ENCODE results near the gene CELSR1.
"Not testable (repeated sequence)": the region's sequence is repeated elsewhere in the genome, so short reads cannot be mapped to it uniquely, and the experiment has no call there.

Gene CELSR1

DNA sequence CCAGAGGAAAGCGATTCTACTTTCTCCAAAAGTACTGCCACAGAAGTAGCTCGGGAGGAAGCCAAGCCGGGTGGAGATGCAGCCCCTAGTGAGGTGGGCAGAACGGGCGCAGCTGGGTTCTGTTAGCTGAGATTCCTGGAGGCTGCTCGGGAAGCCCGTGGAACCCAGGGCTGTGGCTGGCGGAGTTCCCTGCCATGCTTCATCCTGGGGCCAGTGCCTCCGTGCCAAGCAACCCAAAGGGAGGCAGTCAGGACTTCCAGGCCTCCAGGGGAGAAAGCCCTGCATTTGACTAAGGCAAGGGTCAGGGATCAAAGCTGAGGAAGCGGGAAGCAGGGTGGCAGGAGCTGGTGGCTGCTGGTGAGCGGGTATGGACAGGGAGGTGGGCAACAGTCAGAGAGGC lies 208.6 kb downstream of the CELSR1 start:
- DNase-seq (ENCODE audit: low read depth, low spot score) = no peak

DNA sequence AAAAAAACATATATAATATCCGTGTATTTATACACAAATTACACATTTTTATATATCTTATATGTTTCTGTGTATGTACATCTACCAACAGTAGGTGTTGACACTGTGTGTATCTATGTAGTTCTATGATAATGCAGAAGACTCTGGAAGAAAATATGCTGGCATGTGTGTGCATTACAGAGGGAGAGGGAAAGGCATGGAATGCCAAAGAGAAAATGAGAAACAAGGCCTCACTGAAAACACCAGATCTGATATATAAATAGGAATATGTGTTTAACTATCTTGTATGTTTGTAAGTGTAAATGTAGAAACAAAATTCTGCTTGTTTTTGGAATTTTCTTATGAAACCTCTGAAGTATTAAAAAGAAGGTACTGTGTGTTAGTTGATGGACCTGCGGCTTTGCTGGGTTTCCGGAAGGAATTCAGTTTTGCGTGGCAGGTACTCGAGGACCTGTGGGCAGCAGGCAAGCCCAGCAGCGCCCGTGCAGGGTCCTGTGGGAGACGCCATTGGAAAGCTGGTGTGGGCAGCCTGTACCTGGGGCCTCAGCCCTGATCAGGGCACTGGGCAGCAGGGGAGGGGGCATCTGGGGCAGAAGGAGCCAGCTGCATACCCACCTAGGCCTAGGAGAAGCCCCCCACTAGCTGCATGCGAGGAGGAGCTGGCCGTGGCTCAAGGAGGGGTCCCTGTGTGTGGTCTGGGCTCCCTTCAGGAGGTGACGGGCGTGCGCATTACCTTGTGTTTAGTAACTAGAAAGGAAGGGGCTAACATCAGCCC lies 209.5 kb downstream of the CELSR1 start:
- DNase-seq (ENCODE audit: low read depth, low spot score) = no peak

DNA sequence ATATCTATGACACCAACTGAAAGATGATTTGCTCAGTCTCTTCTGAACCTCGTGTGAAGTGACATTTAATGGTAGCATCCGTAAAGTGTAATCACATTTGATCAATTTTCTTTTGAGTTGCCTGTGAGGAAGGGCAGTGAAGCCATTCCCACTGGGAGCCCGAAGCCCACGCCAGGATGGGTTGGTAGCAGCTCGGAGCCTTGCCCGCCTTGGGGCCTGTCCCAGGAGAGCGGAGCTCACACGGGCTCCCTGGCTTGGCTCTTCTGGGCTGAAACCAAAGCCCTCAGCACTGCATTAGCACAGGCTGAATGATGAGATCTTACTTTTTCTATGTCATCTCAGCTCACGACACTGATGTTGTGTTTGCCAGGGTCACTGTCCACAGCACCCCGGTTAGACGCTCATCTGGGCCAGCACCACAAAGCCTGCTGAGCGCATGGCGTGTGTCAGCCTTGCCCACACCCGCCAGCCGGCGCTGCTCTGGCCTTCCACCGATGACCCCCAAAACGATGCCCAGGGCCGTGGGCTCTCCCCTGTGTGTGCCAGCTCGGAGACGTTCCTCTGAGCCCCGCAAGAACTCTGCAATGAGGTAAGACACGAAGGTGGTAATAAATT lies 211.2 kb downstream of the CELSR1 start:
- DNase-seq (ENCODE audit: low read depth, low spot score) = no peak

DNA sequence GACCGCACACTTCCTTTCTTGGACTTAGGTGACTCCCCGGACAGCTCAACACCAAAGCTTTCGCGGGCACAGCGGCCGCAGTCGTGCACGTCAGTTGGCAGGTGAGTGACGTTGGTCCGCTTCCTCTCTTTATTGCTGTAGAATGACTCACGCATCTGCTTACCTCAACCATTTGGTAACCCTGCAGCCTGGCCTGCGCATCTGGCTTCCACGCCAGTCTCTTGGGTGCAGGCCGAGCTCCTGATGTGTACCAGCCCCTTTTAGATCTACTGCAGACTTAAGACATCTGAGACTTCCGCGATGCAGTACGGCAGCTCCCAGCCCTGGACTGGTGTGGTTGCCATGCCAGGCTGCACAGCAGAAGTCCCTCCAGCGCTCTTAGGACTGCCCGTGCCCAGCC lies 214.3 kb downstream of the CELSR1 start:
- DNase-seq (ENCODE audit: low read depth, low spot score) = no peak

DNA sequence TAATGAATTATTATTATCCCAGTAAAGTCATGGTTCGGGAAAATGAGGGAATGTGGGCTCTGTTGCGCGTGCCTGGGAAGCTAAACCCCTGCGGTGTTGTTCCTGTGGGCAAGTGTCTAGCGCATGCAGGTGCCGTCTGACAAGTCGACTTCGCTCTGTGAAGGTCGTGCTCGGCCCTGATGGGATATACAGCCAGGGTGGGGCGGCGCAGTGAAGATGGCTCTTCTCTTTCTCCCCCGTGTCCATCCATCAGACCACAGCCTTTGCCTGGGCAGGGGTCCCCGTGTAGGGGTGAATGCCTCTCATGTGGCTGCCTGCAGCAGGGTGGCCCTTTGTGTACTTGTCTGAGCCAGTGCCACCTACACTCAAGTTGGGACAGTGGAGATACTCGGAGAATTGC lies 214.7 kb downstream of the CELSR1 start:
- no peak for DNase-seq (ENCODE audit: low read depth, low spot score)

DNA sequence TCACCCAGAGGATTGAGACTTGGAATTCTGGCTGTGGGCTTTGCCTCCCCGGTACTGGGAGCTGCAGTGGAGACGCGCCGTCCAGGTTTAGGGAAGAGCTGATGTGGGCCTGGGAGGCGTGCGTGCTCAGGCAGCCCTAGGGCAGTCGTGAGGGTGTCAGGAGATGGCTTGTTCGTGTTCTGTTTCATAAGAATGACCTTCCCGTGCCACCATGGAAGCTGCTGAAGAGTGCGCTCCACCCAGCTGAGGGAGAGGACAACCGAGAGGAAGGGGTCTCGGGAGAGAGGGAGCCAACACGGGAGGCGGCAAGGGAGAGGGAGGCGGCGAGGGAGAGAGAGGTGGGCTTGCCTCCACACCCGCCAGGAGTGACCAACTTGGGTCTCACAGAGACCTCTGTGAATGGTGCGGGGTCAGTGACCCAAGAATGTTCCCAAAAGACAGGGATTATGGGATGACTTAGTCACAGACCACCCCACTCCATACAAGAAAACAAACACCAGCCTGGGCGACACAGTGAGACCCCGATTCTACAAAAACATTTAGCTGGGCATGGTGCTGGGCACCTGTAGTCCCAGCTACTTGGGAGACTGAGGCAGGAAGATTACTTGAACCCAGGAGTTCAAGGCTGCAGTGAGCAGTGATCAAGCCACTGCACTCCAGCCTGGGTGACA lies 216.6 kb downstream of the CELSR1 start:
- no peak for DNase-seq (ENCODE audit: low read depth, low spot score)

DNA sequence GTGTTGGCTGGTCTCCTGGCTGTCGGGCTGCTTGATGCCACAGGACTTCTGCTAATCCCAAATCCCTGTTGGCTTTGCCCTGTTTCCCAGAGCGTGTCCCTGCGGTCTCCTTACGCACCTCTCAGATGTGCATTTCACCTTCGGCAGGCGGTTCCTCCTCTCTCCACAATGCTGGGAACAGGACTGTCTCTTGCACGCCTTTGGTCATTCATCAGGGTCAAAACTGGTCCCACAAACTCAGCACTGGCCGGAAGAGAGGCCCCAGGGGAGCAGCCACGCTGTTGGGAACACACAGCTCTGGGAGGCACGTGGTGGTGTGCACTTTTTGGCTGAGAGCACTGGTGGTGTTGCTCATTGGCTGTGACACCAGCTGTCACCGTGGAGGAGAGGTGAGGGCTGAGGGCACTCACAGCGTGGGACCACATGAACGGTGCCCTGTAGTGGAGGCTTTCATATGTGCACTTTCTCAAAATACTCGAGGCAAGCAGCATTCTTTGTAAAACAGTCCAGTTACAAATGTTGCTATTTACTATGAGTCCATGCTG lies 217.2 kb downstream of the CELSR1 start:
- no peak for DNase-seq (ENCODE audit: low read depth, low spot score)

DNA sequence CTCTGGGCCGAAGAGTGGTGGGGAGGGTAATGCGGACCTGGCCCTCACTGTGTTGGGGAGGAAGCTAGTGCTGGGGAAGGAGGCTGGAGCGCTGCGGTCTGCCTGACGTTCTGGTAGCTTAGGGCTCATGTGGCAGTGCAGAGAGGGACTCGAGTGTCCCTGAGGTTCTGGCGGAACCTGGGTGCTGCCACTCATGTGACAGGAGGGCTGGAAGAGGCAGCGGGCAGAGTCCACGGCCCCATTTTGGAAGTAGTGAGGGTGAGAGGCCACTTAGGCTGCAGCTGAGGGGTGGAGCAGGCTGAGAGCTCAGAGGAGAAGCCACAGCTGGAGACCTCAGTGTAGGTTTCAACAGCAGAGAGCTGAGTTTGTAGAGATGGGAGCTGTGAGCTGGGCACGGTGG lies 218.1 kb downstream of the CELSR1 start:
- no peak for DNase-seq (ENCODE audit: low read depth, low spot score)

DNA sequence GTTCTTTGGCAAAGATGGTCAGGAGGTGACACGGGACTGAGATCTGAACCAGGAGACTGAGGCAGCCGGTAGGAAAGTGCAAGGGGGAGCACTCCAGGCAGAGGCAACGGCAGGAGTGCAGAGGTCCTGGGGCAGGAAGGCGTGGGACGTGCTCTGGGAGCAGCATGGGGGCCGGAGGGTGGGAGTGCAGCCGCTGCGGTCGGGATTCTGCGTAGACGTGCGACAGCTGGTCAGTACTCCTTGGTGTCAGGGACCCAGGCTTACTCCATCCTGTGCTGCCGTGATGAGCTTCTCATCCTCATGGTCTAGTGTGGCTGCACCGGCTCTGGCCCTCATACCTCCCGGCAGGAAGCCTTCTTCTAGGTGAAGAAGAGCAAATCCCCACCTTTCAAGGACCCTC lies 218.8 kb downstream of the CELSR1 start:
- no peak for DNase-seq (ENCODE audit: low read depth, low spot score)

DNA sequence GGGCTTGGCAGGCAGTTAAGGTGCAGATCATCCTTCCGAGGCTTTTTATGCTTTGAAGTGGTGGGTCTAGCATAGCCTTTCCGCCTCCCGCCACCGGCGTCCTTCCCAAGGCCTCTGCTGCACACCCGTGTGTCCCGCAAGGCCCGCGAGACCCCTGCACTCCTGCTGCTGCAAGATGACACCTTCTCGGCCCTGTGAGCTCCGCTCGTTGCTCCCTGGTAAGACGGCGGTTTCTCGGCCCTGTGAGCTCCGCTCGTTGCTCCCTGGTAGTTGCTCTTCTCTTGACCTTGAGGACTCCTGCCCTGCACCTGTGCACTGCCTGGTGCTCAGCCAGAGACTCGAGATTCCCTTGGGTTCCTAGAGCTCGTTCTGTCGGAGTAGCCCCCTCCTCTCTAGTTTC lies 219.8 kb downstream of the CELSR1 start:
- no peak for DNase-seq (ENCODE audit: low read depth, low spot score)

DNA sequence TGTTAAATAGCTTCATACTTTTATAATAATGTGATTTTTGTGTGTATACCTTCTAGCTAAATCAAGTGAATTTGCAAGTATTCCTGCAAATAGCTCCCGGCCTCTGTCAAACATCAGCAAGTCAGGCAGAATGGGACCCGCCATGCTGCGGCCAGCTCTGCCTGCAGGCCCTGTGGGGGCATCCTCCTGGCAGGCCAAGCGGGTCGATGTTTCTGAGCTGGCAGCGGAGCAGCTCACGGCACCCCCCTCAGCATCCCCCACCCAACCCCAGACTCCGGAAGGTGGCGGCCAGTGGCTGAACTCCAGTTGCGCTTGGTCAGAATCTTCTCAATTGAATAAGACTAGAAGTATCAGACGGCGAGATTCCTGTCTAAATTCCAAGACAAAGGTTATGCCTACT lies 221.4 kb downstream of the CELSR1 start:
- no peak for DNase-seq (ENCODE audit: low read depth, low spot score)

DNA sequence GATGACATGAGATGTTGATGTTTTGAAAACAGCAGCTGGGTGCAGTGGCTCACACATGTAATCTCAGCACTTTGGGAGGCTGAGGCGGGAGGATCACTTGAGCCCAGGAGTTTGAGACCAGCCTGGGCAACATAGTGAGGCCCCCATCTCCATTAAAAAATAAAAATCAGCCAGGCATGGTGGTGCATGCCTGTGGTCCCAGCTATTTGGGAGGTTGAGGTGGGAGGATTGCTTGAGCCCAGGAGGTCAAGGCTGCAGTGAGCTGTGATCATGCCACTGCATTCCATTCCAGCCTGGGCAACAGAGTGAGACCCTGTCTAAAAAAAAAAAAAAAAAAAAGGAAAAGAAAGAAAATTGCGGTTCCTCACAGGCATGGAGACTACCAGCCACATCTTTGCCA lies 224.6 kb downstream of the CELSR1 start:
- not testable (repeated sequence) for DNase-seq (ENCODE audit: low read depth, low spot score)

DNA sequence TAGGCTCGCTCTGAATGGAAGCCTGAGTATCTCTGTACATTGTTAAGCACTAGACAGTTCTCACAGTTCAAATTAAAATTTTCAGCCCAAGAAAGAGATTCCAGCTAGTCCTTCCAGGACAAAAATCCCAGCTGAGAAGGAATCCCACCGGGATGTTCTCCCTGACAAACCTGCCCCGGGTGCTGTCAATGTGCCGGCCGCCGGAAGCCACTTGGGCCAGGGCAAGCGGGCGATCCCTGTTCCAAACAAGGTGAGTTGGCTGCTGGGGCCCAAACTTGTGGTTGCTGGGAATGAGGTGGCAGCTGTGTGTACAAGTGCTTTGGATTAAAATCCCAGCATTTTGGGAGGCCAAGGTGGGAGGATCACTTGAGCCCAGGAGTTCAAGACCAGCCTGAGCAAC lies 225.4 kb downstream of the CELSR1 start:
- no peak for DNase-seq (ENCODE audit: low read depth, low spot score)

All from iPS DF 19.7 (cell line).